HCT116 (cell line): Measurements from ENCODE around the gene CACNA1F. TPM values are rescaled to one million over a fixed set of nuclear protein-coding genes. Genes with fewer than 3 reads are reported as not detected.

Experiments used
- ATAC-seq: fragments of 200-7000 bp; cut with Tn5 transposase; 2 replicates; pipeline ENCODE4 v1.9.1; 2020; ENCODE audit warnings: mild to moderate bottlenecking, moderate library complexity
- BruUV-seq: library from RNA; stranded (reverse); fragments of 400-500 nt; replicated peaks from 2 replicates; lab custom pipeline; 2021; lab: Mats Ljungman, UMichigan
- CTCF ChIA-PET: fragments of 300-600 bp; sonication (Branson Sonifier 250); formaldehyde crosslinking; loops from one replicate; lab custom pipeline; 2021; ENCODE audit warnings: antibody characterized with exemption; lab: Charles Lee
- POLR2A ChIA-PET: fragments of 300-600, 350-600 bp; sonication (Branson Sonifier 250); formaldehyde crosslinking; loops from one replicate; lab custom pipeline; 2021; ENCODE audit warnings: antibody characterized with exemption; lab: Charles Lee
- RAD21 ChIA-PET, 2 experiments: fragments of 300-600 bp; sonication (Branson Sonifier 250); formaldehyde crosslinking; loops; one replicate each; lab custom pipeline; 2023; ENCODE audit warnings: low total read pairs in 2 of 2; ENCODE audit not compliant: uncharacterized antibody in 2 of 2, unreplicated experiment in 2 of 2, low non-redundant PET in 1 of 2; lab: Charles Lee
- DNase-seq: peaks from one replicate; pipeline ENCODE4 v3.0.0-alpha.2; 2010; ENCODE audit warnings: low read depth, low spot score
- H2AFZ ChIP-seq: fragments of 200-600 bp; shearing (Covaris generic), sonication (generic); 2 replicates; pipeline ENCODE4 v1.6.1; 2017; ENCODE audit warnings: low read depth, mixed run types, mixed read lengths, antibody characterized with exemption, low read length; ENCODE audit not compliant: poor library complexity, severe bottlenecking
- H3K27ac ChIP-seq: 2 replicates; pipeline ENCODE4 v1.5.1; 2012; ENCODE audit warnings: low read depth, low read length
- H3K27me3 ChIP-seq: fragments of 200-600 bp; sonication (generic); 2 replicates; pipeline ENCODE4 v1.6.1; 2016; ENCODE audit warnings: mixed run types, low read length, mixed read lengths; ENCODE audit not compliant: insufficient read depth
- H3K36me3 ChIP-seq, 2 experiments: fragments of 200-500 bp in 1 of 2; fragments of 200-600 bp in 1 of 2; sonication (Bioruptor generic) in 1 of 2; sonication (generic) in 1 of 2; 2 replicates each; pipeline versions ENCODE4 v1.5.1 to v1.6.1; 2014 to 2016; ENCODE audit warnings: low read length in 2 of 2, inconsistent platforms in 1 of 2, mixed read lengths in 1 of 2, mixed run types in 1 of 2; ENCODE audit not compliant: insufficient read depth in 2 of 2, control insufficient read depth in 1 of 2
- H3K4me1 ChIP-seq, 2 experiments: fragments of 200-600 bp in 1 of 2; sonication (generic) in 1 of 2; 2 replicates each; pipeline versions ENCODE4 v1.5.1 to v1.6.1; 2012 to 2017; ENCODE audit warnings: low read length in 2 of 2, inconsistent platforms in 1 of 2, mild to moderate bottlenecking in 1 of 2, mixed read lengths in 1 of 2, mixed run types in 1 of 2, moderate library complexity in 1 of 2; ENCODE audit not compliant: insufficient read depth in 2 of 2, control insufficient read depth in 1 of 2
- H3K4me2 ChIP-seq: fragments of 200-600 bp; sonication (generic); 2 replicates; pipeline ENCODE4 v1.6.1; 2017; ENCODE audit warnings: mixed run types, low read length, mixed read lengths
- H3K4me3 ChIP-seq, 2 experiments: fragments of 200-600 bp in 1 of 2; sonication (generic) in 1 of 2; replicated peaks in 1 of 2; 2 replicates each; pipeline ENCODE4 v1.5.1; 2011 to 2016; ENCODE audit warnings: low read length in 2 of 2, control low read depth in 1 of 2, low read depth in 1 of 2, mild to moderate bottlenecking in 1 of 2, mixed read lengths in 1 of 2, mixed run types in 1 of 2
- H3K79me2 ChIP-seq: fragments of 200-600 bp; sonication (generic); 2 replicates; pipeline ENCODE4 v1.6.1; 2017; ENCODE audit warnings: mild to moderate bottlenecking, mixed run types, low read length, moderate library complexity, mixed read lengths; ENCODE audit not compliant: insufficient read depth
- H3K9ac ChIP-seq: fragments of 200-600 bp; sonication (generic); 2 replicates; pipeline ENCODE4 v1.6.1; 2016; ENCODE audit warnings: low read length, mixed read lengths
- H3K9me2 ChIP-seq: fragments of 200-600 bp; sonication (generic), shearing (Covaris generic); 2 replicates; pipeline ENCODE4 v1.6.1; 2017; ENCODE audit warnings: mixed run types, mild to moderate bottlenecking, moderate library complexity; ENCODE audit not compliant: insufficient read depth
- H3K9me3 ChIP-seq, 2 experiments: fragments of 200-500 bp in 1 of 2; fragments of 200-600 bp in 1 of 2; sonication (Bioruptor generic) in 1 of 2; sonication (generic) in 1 of 2; 2 replicates each; pipeline ENCODE4 v1.6.1; 2014 to 2017; ENCODE audit warnings: low read length in 2 of 2, mixed read lengths in 2 of 2, inconsistent platforms in 1 of 2, low read depth in 1 of 2, mild to moderate bottlenecking in 1 of 2, mixed run types in 1 of 2, moderate library complexity in 1 of 2; ENCODE audit not compliant: control insufficient read depth in 1 of 2, insufficient read depth in 1 of 2
- H4K20me1 ChIP-seq: fragments of 200-600 bp; sonication (generic), shearing (Covaris generic); 2 replicates; pipeline ENCODE4 v1.6.1; 2017; ENCODE audit warnings: mixed run types, mild to moderate bottlenecking, moderate library complexity; ENCODE audit not compliant: insufficient read depth
- CEBPB ChIP-seq: IDR thresholded peaks from 2 replicates; pipeline ENCODE4 v1.6.1; 2012; ENCODE audit warnings: low read depth
- CTCF ChIP-seq, 3 experiments: fragments of 200-600 bp in 1 of 3; sonication (generic) in 1 of 3; IDR thresholded peaks in 2 of 3; conservative IDR thresholded peaks in 1 of 3; 2 replicates each; pipeline ENCODE4 v1.5.1; 2012 to 2017; ENCODE audit warnings: low read depth in 2 of 3, low read length in 2 of 3, antibody characterized with exemption in 1 of 3, borderline replicate concordance in 1 of 3, control low read depth in 1 of 3, mild to moderate bottlenecking in 1 of 3, mixed read lengths in 1 of 3, mixed run types in 1 of 3, moderate library complexity in 1 of 3; ENCODE audit not compliant: insufficient read depth in 1 of 3
- EZH2phosphoT487 ChIP-seq: fragments of 200-600 bp; IDR thresholded peaks from 2 replicates; pipeline ENCODE4 v1.6.1; 2018; ENCODE audit warnings: antibody characterized with exemption, borderline replicate concordance
- JUND ChIP-seq: IDR thresholded peaks from 2 replicates; pipeline ENCODE4 v1.6.1; 2012
- POLR2AphosphoS5 ChIP-seq: IDR thresholded peaks from 2 replicates; pipeline ENCODE4 v1.6.1; 2011; ENCODE audit warnings: mild to moderate bottlenecking, low read depth, low read length, moderate library complexity
- RAD21 ChIP-seq: IDR thresholded peaks from 2 replicates; pipeline ENCODE4 v1.6.1; 2012; ENCODE audit warnings: low read depth, mild to moderate bottlenecking
- TCF7L2 ChIP-seq: IDR thresholded peaks from 2 replicates; pipeline ENCODE4 v1.7.0; 2011; ENCODE audit warnings: borderline replicate concordance, inconsistent platforms; ENCODE audit not compliant: insufficient read depth, insufficient read length; ENCODE audit errors: extremely low read depth
- intact Hi-C: fragments of 100-400 bp; cut with micrococcal nuclease; formaldehyde crosslinking; loops from 2 replicates; pipeline ENCODE4 v1.10.0; 2022
- total RNA-seq: library from RNA; stranded (reverse); gene quantifications from one replicate; pipeline ENCODE4 v1.2.1, GENCODE V29; 2021; ENCODE audit not compliant: unreplicated experiment

The CACNA1F gene
- total RNA-seq, 1 experiment from 2014 or later: not detected

DNA sequence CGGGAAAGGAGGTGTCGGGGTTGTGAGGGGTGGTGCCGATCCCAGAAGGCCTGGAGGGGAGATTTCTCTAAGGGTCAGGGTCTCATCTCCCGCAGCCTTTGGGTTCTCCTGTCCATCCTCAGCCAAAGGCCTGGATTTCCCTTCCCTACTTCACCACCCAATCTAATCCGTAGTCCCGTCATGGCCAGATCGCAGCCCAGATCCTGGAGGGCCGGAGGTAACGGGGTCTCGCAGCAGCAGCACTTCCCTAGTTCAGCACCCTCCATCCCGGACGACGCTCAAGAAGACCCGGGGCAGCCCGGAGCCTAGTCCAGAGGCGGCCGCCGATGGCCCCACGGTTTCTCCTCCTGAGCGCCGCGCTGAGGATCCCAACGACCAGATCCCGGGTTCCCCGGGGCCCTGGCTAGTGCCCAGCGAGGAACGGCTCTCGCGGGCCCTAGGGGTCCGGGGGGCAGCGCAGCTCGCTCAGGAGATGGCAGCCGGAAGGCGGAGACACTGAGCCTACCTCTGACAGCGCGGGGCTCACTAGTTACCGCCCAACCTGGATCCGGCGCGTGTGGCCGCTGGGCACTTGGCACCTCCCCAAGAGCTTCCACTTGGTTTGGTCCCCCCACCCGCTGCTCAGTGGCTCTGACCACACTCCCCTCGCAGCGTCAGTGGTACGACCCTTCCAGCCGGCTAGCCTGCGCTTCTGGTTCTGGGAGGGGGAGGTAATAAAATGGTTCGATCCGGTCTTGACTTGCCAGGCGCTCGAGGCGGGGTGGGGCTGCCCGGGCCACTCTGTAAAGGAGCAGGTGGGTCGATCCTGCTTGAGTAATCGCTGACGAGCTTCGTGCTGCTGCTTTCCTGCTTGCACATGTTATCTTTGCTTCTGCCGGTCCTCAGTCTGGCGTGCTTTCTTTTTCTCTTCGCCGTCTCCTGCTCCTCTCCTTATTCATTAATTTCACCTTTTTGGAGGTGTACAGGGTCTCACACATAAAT, 66.9 kb downstream of the CACNA1F start:
- H3K36me3 ChIP-seq: no peaks in the 10 kb centered on the region
- ChIA-PET POLR2A (interaction anchor here (1.2 to 3.0 kb wide), 5 partner anchors 10 to 24 kb away, joined by 3 to 21 read pairs (median 9); no protein-coding TSS in a partner anchor), RAD21 (interaction anchor here in 1 of 2 experiments (1.0 kb wide), 1 partner anchor 482 kb away, joined by 4 read pairs; no protein-coding TSS in a partner anchor), CTCF (interaction anchor here (0.9 to 2.6 kb wide), 6 partner anchors 10 to 26 kb away, joined by 3 to 20 read pairs (median 6); no protein-coding TSS in a partner anchor)
- no peak overlapping the region for H2AFZ ChIP-seq
- peaks cover 11 to 46% of the 10 kb centered on the region in 2 experiments for H3K4me1 ChIP-seq
- no peaks in the 10 kb centered on the region for H3K9me2 ChIP-seq
- no peaks in the 10 kb centered on the region for H4K20me1 ChIP-seq
- ATAC-seq (peak; percentile 59), DNase-seq (peak; percentile 85)
- peak overlapping the region; percentile 95 for H3K27ac ChIP-seq
- peak overlapping the region; percentile 89 for H3K4me2 ChIP-seq
- H3K27me3 ChIP-seq: no peaks in the 10 kb centered on the region
- no peaks in the 10 kb centered on the region for H3K9me3 ChIP-seq
- peak overlapping the region; percentile 71 for H3K9ac ChIP-seq
- BruUV-seq: TSS peak; percentile 62
- intact Hi-C loops: loop anchor here (5.0 to 10.0 kb wide), 2 partner anchors 44 to 121 kb away; partner anchors contain the start of genes GPKOW and TFE3
- H3K79me2 ChIP-seq: no peaks in the 10 kb centered on the region
- no peak for TF ChIP-seq CEBPB
- TF ChIP-seq EZH2phosphoT487: no peak
- peak; percentile 59 for TF ChIP-seq TCF7L2
- no peak for TF ChIP-seq JUND
- peak in 1 of 3 experiments; percentile 45; a peak in 2 of 6 replicates for TF ChIP-seq CTCF (IDR thresholded peaks at IDR 0.05 in 2 of 3, conservative IDR thresholded peaks at IDR 0.05 in 1 of 3; ENCODE audit: borderline replicate concordance in 1 of 3, insufficient read depth in 1 of 3, low read depth in 2 of 3, low read length in 2 of 3)
- TF ChIP-seq RAD21: no peak
- peak; percentile 71 for TF ChIP-seq POLR2AphosphoS5
- H3K4me3 ChIP-seq: peak overlapping the region; percentile 47 to 60
